ENCODE data around the gene BACE2.

BACE2 gene

GRCh38 chr21:41167348-41168342 lies at the start of gene BACE2 (continued):
- 0 out of 2 replicates have a peak, but pooled peaks have one; percentile 40 for TF ChIP-seq ZSCAN23 (tag by site-specific recombination; IDR thresholded peaks at IDR 0.05)
- TF ChIP-seq TSHZ1 (tag by site-specific recombination; IDR thresholded peaks at IDR 0.05; ENCODE audit: borderline replicate concordance), result no peak

- TF ChIP-seq GLI4 (tag by site-specific recombination; IDR thresholded peaks at IDR 0.05) (no peak), ZNF449 (tag by site-specific recombination; IDR thresholded peaks at IDR 0.05) (no peak), ZNF610 (tag by site-specific recombination; IDR thresholded peaks at IDR 0.05; ENCODE audit: borderline replicate concordance) (no peak), OVOL3 (tag by site-specific recombination; IDR thresholded peaks at IDR 0.05) (no peak), KLF7 (tag by site-specific recombination; IDR thresholded peaks at IDR 0.05; ENCODE audit: borderline replicate concordance) (no peak), ZNF133 (tag by site-specific recombination; IDR thresholded peaks at IDR 0.05) (no peak), ELK4 (IDR thresholded peaks at IDR 0.05; ENCODE audit: borderline replicate concordance, low read depth, low read length) (no peak), ZNF548 (tag by site-specific recombination; IDR thresholded peaks at IDR 0.05) (no peak), ZNF513 (tag by site-specific recombination; IDR thresholded peaks at IDR 0.05) (no peak), IKZF3 (tag by site-specific recombination; IDR thresholded peaks at IDR 0.05) (no peak)
- Histone ChIP-seq H3K4me3 (ENCODE audit: low read depth, low read length) (no peak overlapping the region), H3K27ac (ENCODE audit: extremely low read depth, low read depth, low read length) (no peak overlapping the region), H3K4me1 (ENCODE audit: control insufficient read depth, insufficient read depth, low read length) (no peaks in the 10 kb centered on the region), H3K36me3 (ENCODE audit: control insufficient read depth in 2 of 2, insufficient read depth in 1 of 2, low read length in 2 of 2) (no peaks in the 10 kb centered on the region), H3K9me3 (ENCODE audit: control insufficient read depth, insufficient read depth, low read depth, low read length) (no peaks in the 10 kb centered on the region)
- POLR2A ChIA-PET, result no interaction called here
- CTCF ChIA-PET, result interaction anchor here (0.6 to 6.3 kb wide), 5 partner anchors 15 to 1282 kb away, joined by 3 to 101 read pairs (median 3); no protein-coding TSS in a partner anchor
Observed at GRCh38 chr21:41119901-41120300, 48.1 kb upstream of the BACE2 start.

- POLR2A ChIA-PET, result no interaction called here
Observed at GRCh38 chr21:41120997-41121396, 47.0 kb upstream of the BACE2 start.

More at GRCh38 chr21:41120997-41121396, 47.0 kb upstream of the BACE2 start:
- H3K36me3 ChIP-seq (ENCODE audit: control insufficient read depth in 2 of 2, insufficient read depth in 1 of 2, low read length in 2 of 2), result no peaks in the 10 kb centered on the region
- CTCF ChIA-PET, result interaction anchor here (1.0 to 6.3 kb wide), 5 partner anchors 11 to 283 kb away, joined by 3 to 101 read pairs (median 6); no protein-coding TSS in a partner anchor
- H3K4me3 ChIP-seq (ENCODE audit: low read depth, low read length), result no peak overlapping the region
- H3K9me3 ChIP-seq (ENCODE audit: control insufficient read depth, insufficient read depth, low read depth, low read length), result no peaks in the 10 kb centered on the region
- no peak overlapping the region for H3K27ac ChIP-seq (ENCODE audit: extremely low read depth, low read depth, low read length)
- no peaks in the 10 kb centered on the region for H3K4me1 ChIP-seq (ENCODE audit: control insufficient read depth, insufficient read depth, low read length)
- no peak for TF ChIP-seq ZNF510 (tag by site-specific recombination; IDR thresholded peaks at IDR 0.05; ENCODE audit: insufficient replicate concordance)
- no peak for TF ChIP-seq SP2 (tag by site-specific recombination; IDR thresholded peaks at IDR 0.05)
